ENCODE data around the gene MAPK8.
A peak's percentile ranks its signal among the peaks of the same experiment; 100 is the strongest.

The MAPK8 gene

DNA sequence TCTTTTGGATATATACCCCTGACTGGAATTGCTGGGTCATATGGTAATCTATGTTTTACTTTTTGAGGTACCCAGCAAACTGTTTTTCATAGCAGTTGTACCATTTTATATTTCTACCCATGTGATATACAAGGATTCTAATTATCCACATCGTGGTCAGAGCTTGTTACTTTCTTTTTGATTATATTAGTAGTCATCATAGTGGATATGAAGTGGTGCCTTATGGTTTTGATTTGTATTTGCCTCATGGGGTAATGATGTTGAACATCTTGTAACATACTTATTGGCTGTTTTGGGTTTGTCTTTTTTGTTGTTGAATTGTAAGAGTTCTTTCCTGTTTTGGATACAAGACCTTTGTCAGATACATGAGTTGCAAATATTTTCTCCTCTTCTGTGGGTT is 51.7 kb downstream of the MAPK8 start:
- DNase-seq (ENCODE audit: low spot score) = no peak
- in situ Hi-C loops (cut with MboI; ENCODE audit: low pct_unique_long_range_greater_than_20kb, low sequenced_read_pairs, unreplicated experiment) = loop anchor here (25.0 kb wide), 1 partner anchor 154 kb away; no protein-coding TSS in a partner anchor
- TF ChIP-seq, protein P1, sequence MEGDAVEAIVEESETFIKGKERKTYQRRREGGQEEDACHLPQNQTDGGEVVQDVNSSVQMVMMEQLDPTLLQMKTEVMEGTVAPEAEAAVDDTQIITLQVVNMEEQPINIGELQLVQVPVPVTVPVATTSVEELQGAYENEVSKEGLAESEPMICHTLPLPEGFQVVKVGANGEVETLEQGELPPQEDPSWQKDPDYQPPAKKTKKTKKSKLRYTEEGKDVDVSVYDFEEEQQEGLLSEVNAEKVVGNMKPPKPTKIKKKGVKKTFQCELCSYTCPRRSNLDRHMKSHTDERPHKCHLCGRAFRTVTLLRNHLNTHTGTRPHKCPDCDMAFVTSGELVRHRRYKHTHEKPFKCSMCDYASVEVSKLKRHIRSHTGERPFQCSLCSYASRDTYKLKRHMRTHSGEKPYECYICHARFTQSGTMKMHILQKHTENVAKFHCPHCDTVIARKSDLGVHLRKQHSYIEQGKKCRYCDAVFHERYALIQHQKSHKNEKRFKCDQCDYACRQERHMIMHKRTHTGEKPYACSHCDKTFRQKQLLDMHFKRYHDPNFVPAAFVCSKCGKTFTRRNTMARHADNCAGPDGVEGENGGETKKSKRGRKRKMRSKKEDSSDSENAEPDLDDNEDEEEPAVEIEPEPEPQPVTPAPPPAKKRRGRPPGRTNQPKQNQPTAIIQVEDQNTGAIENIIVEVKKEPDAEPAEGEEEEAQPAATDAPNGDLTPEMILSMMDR (IDR thresholded peaks at IDR 0.05; ENCODE audit: extremely low read depth, insufficient read depth, missing control alignments) = no peak

DNA sequence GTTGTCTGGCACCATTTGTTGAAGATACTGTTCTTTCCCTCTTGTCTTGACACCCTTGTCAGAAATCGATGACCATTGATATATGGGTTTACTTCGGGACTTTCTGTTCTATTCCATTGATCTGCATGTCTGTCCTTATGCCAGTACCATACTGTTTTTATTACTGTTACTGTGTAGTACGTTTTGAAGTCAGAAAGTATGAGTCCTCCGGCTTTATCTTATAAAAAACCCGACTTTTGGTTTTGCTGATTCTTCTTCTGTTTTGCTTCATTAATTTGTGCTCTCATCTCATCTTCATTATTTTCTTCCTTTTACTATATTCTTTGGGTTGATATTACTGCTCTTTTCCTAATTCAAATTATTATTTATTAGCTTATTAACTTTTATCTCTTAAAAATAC is 52.4 kb downstream of the MAPK8 start:
- DNase-seq (ENCODE audit: low spot score) = no peak
- TF ChIP-seq, protein P1 (IDR thresholded peaks at IDR 0.05; ENCODE audit: extremely low read depth, insufficient read depth, missing control alignments) = no peak
- in situ Hi-C loops (cut with MboI; ENCODE audit: low pct_unique_long_range_greater_than_20kb, low sequenced_read_pairs, unreplicated experiment) = loop anchor here (25.0 kb wide), 1 partner anchor 153 kb away; no protein-coding TSS in a partner anchor

DNA sequence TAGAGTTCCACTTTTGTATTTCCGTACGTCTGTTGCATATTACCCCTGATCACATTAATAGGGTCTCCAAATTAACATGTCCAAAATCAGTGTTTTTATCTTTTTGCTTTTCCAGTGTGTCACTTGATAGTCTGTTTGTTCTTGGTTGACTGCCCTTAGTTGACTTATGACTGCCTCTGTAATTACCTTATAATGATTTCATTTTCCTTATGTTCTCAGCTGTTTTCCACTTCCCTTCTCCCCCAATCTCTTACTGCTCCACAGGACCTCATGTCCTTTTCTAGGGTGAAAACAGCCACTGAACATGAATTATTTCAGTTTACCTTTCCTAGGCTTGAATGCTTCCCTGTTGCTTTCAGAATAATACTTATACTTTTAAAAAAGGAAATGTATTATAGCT is 54.7 kb downstream of the MAPK8 start:
- in situ Hi-C loops (cut with MboI; ENCODE audit: low pct_unique_long_range_greater_than_20kb, low sequenced_read_pairs, unreplicated experiment) = loop anchor here (25.0 kb wide), 1 partner anchor 151 kb away; no protein-coding TSS in a partner anchor
- TF ChIP-seq, protein P1 (IDR thresholded peaks at IDR 0.05; ENCODE audit: extremely low read depth, insufficient read depth, missing control alignments) = no peak
- DNase-seq (ENCODE audit: low spot score) = no peak

DNA sequence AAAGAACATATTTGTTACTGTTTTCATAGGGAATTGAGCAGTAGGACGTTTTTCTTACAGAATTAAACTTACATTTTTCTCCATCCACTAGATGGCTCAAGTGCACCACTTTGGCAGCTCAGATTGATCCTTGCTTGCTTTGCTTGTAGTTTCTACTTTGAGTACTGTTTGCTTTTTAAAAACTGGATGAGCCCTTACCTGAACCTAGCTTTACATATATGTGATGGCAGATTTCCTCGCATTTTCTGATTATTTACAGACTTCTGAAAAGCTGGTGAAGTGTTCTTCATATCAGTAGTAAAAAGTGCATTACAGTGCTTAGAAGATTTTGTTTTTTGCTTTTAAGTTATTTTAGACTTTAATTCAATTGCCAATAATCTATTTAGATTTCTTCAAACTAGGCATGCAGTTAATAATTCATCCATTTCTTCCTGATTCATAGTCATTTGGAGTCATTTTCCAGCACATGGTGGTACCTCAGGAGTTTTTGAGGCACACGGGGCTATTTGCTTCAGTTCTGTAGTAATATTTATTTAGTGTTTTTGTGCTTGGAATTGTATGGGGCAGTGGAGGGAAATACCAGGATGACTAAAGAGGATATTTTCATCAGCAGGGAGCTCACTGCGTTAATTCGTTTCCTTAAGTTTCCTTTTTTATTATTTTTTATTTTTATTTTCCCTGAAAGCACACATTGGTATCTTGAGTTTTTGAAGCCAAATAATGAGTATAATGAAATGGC is 57.3 kb downstream of the MAPK8 start:
- TF ChIP-seq, protein P1 (IDR thresholded peaks at IDR 0.05; ENCODE audit: extremely low read depth, insufficient read depth, missing control alignments) = peak; percentile 70
- DNase-seq (ENCODE audit: low spot score) = peak; percentile 31
- in situ Hi-C loops (cut with MboI; ENCODE audit: low pct_unique_long_range_greater_than_20kb, low sequenced_read_pairs, unreplicated experiment) = loop anchor here (25.0 kb wide), 1 partner anchor 149 kb away; no protein-coding TSS in a partner anchor

DNA sequence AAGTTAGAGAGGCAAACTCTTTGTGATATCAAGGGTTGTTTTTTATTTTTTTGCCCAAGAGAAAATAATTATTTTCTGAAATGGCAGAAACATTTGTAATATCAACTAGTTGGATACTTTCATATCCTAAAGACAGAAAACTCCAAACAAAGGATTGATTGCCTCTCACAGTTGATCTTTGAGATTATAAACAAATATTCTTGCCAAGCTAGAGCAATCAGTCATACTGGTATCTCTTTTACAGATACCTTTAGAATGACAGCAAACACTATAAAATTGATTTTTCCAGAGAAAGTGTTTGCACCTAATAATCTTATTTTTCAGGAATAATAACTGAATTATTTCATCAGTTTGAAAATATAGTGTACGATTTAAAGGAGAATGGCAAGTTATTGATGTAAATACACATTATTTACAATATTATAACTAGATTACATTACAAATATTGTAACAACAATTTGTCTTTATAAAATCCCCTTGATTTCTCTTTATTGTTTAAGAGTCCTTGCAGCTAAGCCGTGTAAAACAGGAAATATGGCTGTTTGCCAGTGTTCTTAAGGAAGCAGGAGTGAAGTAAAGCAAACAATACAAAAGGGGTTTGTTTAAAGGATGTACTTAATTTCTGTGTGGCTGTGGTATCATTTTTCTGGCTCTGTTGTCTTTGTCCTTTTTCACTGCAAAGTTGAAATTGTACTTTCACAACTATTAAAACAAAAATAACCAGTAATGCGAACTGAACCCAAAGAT is 58.4 kb downstream of the MAPK8 start:
- TF ChIP-seq, protein P1 (IDR thresholded peaks at IDR 0.05; ENCODE audit: extremely low read depth, insufficient read depth, missing control alignments) = no peak
- DNase-seq (ENCODE audit: low spot score) = no peak
- in situ Hi-C loops (cut with MboI; ENCODE audit: low pct_unique_long_range_greater_than_20kb, low sequenced_read_pairs, unreplicated experiment) = loop anchor here (25.0 kb wide), 1 partner anchor 147 kb away; no protein-coding TSS in a partner anchor

DNA sequence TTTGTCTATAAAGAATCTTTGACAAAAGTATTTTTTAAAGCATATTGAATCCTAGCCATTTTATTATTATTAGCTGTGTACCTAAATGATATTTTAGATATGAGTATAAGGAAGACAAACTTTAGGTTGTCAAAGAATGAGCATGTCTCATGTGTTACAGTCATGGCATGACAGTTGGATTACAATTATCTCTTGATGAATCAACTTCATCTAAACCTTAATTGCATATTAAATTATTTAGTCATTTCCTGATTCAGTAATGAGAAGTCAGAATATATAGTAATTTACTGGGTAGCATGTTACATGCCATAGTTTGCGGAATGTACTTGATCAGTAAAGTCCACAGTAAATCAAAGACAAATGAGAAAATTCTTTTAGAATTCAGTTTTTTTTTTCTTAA is 59.2 kb downstream of the MAPK8 start:
- in situ Hi-C loops (cut with MboI; ENCODE audit: low pct_unique_long_range_greater_than_20kb, low sequenced_read_pairs, unreplicated experiment) = loop anchor here (25.0 kb wide), 1 partner anchor 147 kb away; no protein-coding TSS in a partner anchor
- DNase-seq (ENCODE audit: low spot score) = no peak
- TF ChIP-seq, protein P1 (IDR thresholded peaks at IDR 0.05; ENCODE audit: extremely low read depth, insufficient read depth, missing control alignments) = no peak
